Testis (tissue), 3 donors: Measurements from ENCODE around the gene STK38. TPM values are rescaled to one million over a fixed set of nuclear protein-coding genes. Genes with fewer than 3 reads are reported as not detected.
"Not testable (repeated sequence)": the region's sequence is repeated elsewhere in the genome, so short reads cannot be mapped to it uniquely, and the experiment has no call there.

Experiments used
- DNase-seq: peaks from one replicate; pipeline ENCODE4 v3.0.0-alpha.2; 2019
- H3K27ac ChIP-seq, 2 donors: fragments of 200-600 bp; sonication (generic); one replicate each; pipeline ENCODE4 v1.5.1; 2019
- H3K27me3 ChIP-seq: fragments of 200-600 bp; sonication (generic); one replicate; pipeline ENCODE4 v1.5.1; 2019
- H3K36me3 ChIP-seq: fragments of 200-600 bp; sonication (generic); one replicate; pipeline ENCODE4 v1.5.1; 2017; ENCODE audit warnings: low read depth; ENCODE audit errors: missing control alignments
- H3K4me1 ChIP-seq: fragments of 200-600 bp; sonication (generic); one replicate; pipeline ENCODE4 v1.5.1; 2019
- H3K4me3 ChIP-seq, 2 donors: fragments of 200-600 bp; sonication (generic); one replicate each; pipeline ENCODE4 v1.5.1; 2017 to 2019
- H3K9me3 ChIP-seq: fragments of 200-600 bp; sonication (generic); one replicate; pipeline ENCODE4 v1.5.1; 2017
- POLR2A ChIP-seq: fragments of 450-650 bp; IDR thresholded peaks from one replicate; pipeline ENCODE4 v1.6.1; 2017; ENCODE audit warnings: antibody characterized with exemption, mild to moderate bottlenecking, moderate library complexity
- WGBS, 2 donors: methylation state at CpG; one replicate each; pipeline ENCODE4 v1.1.5; 2018; 5-methylcytosine and 5-hydroxymethylcytosine counted together
- intact Hi-C: fragments of 100-400 bp; cut with DNase I; formaldehyde crosslinking; loops from one replicate; pipeline ENCODE4 v1.15.1; 2023; ENCODE audit warnings: low total_unique reads
- polyA plus RNA-seq: library from polyadenylated mRNA; stranded (reverse); fragments of 350-450 nt; fragmentation: Illumina TruSeq; extraction: RNeasy Lipid Tissue Mini Kit (QIAGEN cat#74804); gene quantifications from one replicate; pipeline ENCODE4 v1.2.3, GENCODE V29; 2014; ENCODE audit warnings: low read depth, low replicate concordance; ENCODE audit not compliant: insufficient read depth
- total RNA-seq, 2 donors: library from RNA; depleted of rRNA; stranded (reverse); fragments of >200 nt; gene quantifications; one replicate each; pipeline ENCODE4 v1.2.3, GENCODE V29; 2016
- TF ChIP-seq, protein P1 (sequence below), 3 experiments: fragments of 450-650 bp in 2 of 3; fragments of 200-600 bp in 1 of 3; sonication (generic) in 1 of 3; IDR thresholded peaks; one replicate each; pipeline ENCODE4 v1.5.1; 2016 to 2019; ENCODE audit warnings: antibody characterized with exemption in 3 of 3, mild to moderate bottlenecking in 2 of 3, moderate library complexity in 1 of 3

STK38 gene
- total and polyA plus RNA-seq, 3 donors from 2014 or later, result 20.4 to 23.9 (median 22.0) TPM

DNA sequence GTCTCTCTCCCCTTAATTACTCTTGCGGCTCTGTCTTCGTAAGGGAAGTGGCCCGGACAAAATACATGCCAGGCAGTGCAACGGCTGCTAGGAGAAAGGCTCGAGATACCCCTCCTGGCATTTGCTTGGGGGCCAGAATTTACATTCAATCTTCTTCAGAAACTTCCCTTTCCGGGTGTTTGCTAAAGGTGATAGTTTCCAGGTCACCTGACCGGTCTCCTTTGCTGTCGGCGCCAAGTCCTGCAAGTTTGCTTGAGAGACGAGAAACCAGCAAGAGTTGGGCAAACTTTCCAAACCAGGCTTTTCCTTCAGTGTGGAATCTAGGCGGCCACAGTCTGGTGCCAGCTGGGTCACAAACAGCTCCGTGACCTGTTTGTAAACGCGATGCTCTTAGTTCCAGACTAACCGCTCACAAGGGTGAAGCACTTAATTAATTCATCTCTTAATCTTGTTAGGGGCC is 46.3 kb upstream of the STK38 start:
- no peaks in the 10 kb centered on the region for H3K9me3 ChIP-seq
- peaks cover 22% of the 10 kb centered on the region for H3K4me1 ChIP-seq
- intact Hi-C loops, result loop anchor here (10.0 kb wide), 1 partner anchor 49 kb away; the partner anchor contains the start of gene STK38
- WGBS, 2 donors, result 3 to 8% methylated on average over 15 of the region's 15 CpGs
- H3K27ac ChIP-seq, result peak overlapping the region; percentile 98 to 99
- peak; percentile 67 for DNase-seq
- H3K36me3 ChIP-seq, result no peaks in the 10 kb centered on the region
- peak overlapping the region; percentile 74 to 98 for H3K4me3 ChIP-seq
- no peaks in the 10 kb centered on the region for H3K27me3 ChIP-seq
- TF ChIP-seq, protein P1, sequence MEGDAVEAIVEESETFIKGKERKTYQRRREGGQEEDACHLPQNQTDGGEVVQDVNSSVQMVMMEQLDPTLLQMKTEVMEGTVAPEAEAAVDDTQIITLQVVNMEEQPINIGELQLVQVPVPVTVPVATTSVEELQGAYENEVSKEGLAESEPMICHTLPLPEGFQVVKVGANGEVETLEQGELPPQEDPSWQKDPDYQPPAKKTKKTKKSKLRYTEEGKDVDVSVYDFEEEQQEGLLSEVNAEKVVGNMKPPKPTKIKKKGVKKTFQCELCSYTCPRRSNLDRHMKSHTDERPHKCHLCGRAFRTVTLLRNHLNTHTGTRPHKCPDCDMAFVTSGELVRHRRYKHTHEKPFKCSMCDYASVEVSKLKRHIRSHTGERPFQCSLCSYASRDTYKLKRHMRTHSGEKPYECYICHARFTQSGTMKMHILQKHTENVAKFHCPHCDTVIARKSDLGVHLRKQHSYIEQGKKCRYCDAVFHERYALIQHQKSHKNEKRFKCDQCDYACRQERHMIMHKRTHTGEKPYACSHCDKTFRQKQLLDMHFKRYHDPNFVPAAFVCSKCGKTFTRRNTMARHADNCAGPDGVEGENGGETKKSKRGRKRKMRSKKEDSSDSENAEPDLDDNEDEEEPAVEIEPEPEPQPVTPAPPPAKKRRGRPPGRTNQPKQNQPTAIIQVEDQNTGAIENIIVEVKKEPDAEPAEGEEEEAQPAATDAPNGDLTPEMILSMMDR (IDR thresholded peaks at IDR 0.05), result no peak
- no peak for TF ChIP-seq POLR2A

DNA sequence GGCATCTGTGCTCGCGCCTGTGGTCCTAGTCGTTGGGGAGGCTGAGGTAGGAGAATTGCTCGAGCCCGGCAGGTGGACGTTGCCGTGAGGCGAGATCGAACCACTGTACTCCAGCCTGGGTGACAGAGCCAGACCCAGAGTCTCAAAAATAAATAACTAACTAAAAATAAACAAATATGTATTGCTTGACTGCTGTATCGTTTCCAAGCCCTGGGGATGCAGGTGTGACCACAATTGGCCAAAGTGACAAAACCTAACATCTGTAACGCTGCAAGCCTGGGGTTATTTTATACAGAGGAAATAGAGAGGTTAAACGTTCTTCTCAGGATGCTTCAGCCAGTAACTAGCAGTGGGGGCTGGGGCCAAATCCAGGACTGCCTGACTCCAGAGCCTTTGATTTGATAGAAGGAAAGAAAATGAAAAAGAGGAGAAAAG is 45.0 kb upstream of the STK38 start:
- DNase-seq, result no peak
- Histone ChIP-seq H3K4me3 (peak overlapping the region in 1 of 2 donors; percentile 98), H3K36me3 (no peaks in the 10 kb centered on the region), H3K27ac (no peak overlapping the region), H3K9me3 (no peaks in the 10 kb centered on the region), H3K27me3 (no peaks in the 10 kb centered on the region), H3K4me1 (peaks cover 8% of the 10 kb centered on the region)
- intact Hi-C loops, result loop anchor here (10.0 kb wide), 1 partner anchor 47 kb away; the partner anchor contains the start of gene STK38
- 83 to 85% methylated on average over 12 of the region's 12 CpGs for WGBS, 2 donors
- TF ChIP-seq, protein P1 (IDR thresholded peaks at IDR 0.05), result no peak
- no peak for TF ChIP-seq POLR2A

GRCh38 chr6:36590237-36590636 is 43.0 kb upstream of the STK38 start:
- TF ChIP-seq, protein P1 (IDR thresholded peaks at IDR 0.05), result no peak
- Histone ChIP-seq H3K4me1 (peaks cover 4% of the 10 kb centered on the region), H3K27me3 (no peaks in the 10 kb centered on the region), H3K27ac (no peak overlapping the region), H3K9me3 (no peaks in the 10 kb centered on the region), H3K4me3 (no peak overlapping the region), H3K36me3 (no peaks in the 10 kb centered on the region)
- no peak for DNase-seq
- intact Hi-C loops, result loop anchor here (10.0 kb wide), 1 partner anchor 45 kb away; the partner anchor contains the start of gene STK38
- WGBS, 2 donors, result 80 to 92% methylated on average over 1 of the region's 1 CpG

DNA sequence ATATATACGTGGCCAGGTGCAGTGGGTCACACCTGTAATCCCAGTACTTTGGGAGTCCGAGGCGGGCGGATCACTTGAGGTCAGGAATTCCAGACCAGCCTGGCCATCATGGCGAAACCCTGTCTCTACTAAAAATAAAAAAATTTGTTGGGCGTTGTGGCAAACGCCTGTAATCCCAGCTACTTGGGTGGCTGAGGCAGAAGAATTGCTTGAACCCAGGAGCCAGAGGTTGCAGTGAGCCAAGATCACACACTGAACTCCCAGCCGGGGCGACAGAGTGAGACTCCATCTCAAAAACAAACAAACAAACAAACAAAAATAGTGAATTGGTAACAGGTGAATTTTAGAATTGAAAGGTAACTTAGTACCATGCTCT is 41.7 kb upstream of the STK38 start:
- DNase-seq, H3K27ac ChIP-seq, H3K36me3 ChIP-seq, intact Hi-C loops, H3K27me3 ChIP-seq, H3K4me1 ChIP-seq, H3K4me3 ChIP-seq, H3K9me3 ChIP-seq: not testable (repeated sequence)
- 94 to 96% methylated on average over 9 of the region's 9 CpGs for WGBS, 2 donors

DNA sequence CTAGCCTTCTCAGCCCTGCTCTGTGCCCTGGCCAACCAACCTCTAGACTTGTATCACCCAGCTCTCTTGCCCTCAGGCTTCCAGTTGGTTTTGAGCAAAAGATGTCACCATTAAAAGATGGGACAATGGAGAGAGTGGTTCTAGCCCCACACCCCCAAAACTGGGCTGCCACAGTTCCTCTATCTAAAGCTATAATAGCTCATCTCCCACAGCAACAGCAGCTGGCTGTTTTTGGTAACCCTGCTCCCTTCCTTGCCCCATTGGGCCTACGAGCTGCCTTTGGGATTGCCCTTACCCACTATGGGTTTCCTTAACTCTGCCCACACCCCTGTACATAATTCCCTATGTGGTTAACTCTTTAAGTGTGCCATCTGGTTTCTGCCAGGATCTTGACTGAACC is 39.3 kb upstream of the STK38 start:
- H3K27me3 ChIP-seq, result no peaks in the 10 kb centered on the region
- H3K27ac ChIP-seq, result no peak overlapping the region
- no peak for TF ChIP-seq POLR2A
- TF ChIP-seq, protein P1 (IDR thresholded peaks at IDR 0.05), result no peak
- H3K36me3 ChIP-seq, result no peaks in the 10 kb centered on the region
- DNase-seq, result no peak
- H3K4me1 ChIP-seq, result no peaks in the 10 kb centered on the region
- no peaks in the 10 kb centered on the region for H3K9me3 ChIP-seq
- intact Hi-C loops, result no loop called here
- 71 to 77% methylated on average over 1 of the region's 1 CpG for WGBS, 2 donors
- no peak overlapping the region for H3K4me3 ChIP-seq
